HS-5 (cell line): ENCODE results near the gene FBXO31.
"Not testable (repeated sequence)": the region's sequence is repeated elsewhere in the genome, so short reads cannot be mapped to it uniquely, and the experiment has no call there.

Experiments
- DNase-seq: peaks from one replicate; pipeline ENCODE4 v3.0.0-alpha.2; 2012; ENCODE audit warnings: low read depth

The FBXO31 gene

DNA sequence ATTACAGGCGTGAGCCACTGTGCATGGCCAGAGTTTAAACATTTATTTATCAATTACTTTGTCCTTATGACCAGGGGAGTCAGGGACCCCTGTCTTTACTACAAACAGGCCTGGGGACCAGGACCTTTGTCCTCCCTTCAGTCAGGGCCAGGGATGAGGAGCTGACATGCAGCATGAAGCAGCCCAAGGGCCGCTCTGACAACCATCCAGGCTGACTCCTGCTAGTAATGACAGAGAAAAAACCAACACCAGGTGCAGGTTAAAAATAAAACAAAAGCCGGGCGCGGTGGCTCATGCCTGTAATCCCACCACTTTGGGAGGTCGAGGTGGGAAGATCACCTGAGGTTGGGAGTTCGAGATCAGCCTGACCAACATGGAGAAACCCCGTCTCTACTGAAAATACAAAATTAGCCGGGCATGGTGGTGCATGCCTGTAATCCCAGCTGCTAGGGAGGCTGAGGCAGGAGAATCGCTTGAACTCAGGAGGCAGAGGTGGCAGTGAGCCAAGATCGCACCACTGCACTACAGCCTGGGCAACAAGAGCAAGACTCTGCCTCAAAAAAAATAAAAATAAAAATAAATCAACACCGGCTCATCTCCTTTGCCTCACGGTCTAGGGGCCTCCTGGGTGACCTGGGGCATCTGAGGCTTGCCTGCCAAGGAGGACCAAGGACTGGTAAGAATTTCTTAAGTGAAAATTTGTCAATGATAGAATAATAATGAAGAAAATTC is 20.6 kb downstream of the FBXO31 start:
- DNase-seq, result not testable (repeated sequence)

DNA sequence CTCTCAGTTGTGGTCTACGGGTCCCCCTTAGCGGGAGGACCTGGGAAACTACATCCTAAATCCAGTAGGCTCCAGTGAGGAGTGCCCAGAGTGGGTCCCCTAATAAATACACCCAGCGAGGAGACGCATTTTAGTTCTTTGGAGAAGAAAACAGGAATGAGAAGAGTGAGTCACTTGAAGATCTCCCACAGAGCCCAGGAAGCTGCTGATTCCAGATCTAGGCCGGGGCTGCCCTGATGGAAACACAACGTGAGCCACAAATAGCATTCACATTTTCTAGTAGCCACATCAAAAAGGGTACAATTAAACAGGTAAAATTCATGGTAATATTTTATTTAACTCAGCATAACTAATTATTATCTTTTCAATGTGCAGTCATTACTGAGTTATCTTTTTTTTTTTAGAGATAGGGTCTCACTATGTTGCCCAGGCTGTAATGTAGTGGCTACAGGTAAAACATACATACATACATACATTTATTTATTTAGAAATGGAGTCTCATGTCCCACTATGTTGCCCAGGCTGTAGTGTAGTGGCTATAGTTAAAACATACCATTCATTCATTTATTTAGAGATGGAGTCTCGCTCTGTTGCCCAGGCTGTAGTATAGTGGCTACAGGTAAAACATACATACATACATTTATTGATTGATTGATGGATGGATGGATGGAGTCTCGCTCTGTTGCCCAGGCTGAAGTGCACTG is 21.5 kb downstream of the FBXO31 start:
- no peak for DNase-seq

DNA sequence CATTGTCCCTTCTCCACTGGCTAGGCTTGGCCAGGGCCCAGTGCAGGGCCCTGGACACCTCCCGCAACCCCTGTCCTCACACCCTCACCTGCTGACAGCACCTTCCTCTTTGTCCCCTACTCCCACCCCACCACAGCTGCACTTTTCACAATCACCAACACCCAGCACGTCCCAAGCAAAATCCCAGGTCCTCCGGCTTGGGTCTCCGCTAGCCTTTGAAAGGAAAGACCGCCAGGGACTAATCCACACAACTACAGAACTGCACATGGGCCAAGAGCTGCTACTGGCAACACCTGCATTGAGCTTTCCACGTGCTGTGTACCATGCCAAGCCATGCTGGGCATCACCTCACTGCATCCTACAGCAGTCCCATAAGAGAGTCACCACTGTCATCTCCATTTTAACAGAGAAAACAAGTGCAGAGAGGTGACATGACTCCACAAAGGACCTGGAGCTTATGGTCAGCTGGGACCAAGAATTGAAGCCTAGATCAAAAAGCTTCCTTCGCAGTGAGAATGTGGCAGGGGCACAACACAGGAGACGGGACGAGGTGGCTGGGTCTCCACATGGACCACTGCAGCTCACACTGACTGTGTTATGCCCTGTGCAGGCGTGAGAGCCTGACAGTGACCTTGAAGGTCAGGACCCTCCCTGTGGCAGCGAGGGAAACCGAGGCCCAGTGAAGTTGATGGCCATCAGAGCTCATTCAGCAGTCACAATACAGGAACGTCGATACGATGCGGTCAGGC is 22.5 kb downstream of the FBXO31 start:
- no peak for DNase-seq

DNA sequence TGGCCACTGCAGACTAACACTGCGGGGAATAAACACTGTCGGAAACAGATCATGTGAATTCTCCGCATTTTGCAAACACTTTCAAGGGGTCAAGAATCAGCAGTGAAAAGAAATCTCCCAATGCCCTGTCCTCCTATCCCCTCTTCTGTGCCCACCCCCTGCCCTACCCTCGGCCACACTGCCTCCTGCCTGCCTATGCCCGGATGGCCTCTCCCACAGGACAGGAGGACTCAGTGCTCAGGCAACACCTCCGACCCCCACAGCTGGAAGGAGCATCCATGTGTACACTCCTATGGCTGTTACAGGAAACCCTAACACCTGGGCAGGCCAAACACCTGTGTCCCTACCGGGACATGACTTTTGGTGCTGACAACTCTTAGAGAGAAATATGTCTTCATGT is 24.5 kb downstream of the FBXO31 start:
- DNase-seq, result no peak

DNA sequence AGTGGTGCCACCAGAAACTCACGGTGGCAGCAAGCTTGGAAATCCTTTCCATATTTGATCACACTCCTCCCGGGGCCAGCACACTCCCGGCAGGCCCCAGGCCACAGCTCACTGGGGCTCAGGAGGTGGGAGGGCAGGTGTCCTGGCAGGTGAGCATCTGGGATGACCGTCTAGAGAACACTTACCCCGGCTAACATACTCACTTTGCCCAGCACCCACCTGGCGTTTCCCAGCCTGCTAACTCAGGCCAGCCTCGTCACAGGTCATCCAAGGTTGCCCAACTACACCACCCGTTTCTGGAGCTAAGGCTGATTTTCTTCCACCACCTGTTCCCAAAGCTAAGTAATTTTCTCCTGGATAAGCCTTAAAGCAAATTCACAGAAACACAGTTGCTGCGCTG is 24.9 kb downstream of the FBXO31 start:
- DNase-seq, result no peak

DNA sequence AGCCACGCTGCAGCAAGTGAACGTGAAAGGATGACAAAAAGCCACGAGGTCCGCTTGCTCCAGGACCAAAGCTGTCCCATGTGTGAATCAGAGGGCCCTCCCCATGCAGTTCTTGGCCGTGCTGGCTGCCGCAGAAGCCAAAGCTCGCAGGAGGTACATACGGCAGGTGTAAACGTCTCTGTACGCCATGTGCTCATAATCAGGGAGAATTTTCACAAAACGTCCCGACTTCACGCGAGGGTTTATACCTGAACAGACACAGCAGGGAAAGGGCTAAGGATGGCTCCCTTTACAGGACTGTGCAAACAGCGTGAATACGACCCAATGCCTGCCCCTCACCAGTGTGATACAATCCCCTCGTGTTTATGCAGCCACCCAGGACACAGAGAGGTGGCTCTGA is 25.3 kb downstream of the FBXO31 start:
- DNase-seq, result no peak

DNA sequence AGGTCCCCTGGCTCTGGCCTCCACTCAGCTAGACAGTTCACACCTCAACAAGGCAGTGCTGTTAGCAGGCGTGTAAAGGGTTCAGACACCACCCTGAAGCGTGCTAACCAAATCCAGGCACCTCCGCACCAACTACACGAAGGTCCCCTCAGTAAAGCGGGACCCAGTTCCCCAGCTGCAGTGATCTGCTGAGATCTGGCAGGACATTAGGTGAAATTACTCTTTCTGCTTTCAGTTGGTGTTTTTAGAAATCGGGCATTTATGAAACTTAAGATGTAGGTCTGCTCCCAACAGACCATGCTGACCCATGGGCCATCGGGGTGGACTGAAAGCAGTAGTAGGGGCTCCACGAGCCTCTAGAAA is 27.1 kb downstream of the FBXO31 start:
- DNase-seq, result no peak

DNA sequence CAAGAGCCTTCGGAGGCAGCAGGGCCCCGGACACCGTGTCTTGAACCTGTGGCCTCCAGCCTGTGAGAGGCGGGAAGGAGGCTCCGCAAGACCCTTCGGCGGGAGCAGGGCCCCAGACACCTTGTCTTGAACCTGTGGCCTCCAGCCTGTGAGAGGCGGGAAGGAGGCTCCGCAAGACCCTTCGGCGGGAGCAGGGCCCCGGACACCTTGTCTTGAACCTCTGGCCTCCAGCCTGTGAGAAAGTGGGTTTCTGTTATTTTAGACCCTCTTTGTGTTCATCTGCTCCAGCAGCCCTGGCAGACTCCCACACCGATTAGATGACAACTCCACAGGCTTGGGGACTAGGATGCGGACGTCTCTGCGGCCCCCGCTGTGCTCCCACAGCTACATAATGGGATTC is 30.0 kb downstream of the FBXO31 start:
- no peak for DNase-seq

DNA sequence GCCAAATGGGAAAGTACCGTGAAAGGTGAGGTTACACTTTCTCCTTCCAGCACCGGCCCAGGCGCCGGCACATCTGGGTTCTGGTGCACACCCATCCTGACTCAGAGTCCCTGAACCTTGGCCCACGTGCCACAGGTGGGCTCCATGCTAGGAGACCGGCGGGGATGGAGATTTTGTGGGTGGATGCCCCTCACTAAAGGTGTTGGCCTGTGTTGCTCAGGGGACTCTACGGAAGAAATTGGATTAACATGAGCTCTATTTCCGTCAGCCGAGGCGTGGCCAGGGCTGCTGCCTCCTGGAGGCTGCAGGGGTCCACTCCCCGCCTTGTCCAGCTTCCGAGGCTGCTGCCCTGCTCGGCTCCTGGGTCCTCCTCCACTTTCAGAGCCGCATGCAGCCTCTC is 30.8 kb downstream of the FBXO31 start:
- DNase-seq, result no peak

DNA sequence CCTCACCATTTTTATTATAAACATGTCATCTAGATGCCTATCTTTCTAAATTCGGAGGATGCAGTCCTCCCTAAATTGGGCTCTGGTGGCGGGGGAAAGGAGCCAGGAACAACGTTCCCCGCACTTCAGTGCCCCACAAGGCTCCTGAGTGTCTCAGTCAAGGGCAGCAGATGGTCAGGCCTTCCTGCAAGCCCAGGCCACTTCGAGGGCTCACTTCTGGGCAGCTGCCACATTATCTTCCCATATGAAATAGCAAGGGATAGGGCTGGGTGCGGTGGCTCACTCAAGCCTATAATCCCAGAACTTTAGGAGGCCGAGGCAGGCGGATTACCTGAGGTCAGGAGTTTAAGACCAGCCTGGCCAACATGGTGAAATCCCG is 32.3 kb downstream of the FBXO31 start:
- DNase-seq, result no peak

DNA sequence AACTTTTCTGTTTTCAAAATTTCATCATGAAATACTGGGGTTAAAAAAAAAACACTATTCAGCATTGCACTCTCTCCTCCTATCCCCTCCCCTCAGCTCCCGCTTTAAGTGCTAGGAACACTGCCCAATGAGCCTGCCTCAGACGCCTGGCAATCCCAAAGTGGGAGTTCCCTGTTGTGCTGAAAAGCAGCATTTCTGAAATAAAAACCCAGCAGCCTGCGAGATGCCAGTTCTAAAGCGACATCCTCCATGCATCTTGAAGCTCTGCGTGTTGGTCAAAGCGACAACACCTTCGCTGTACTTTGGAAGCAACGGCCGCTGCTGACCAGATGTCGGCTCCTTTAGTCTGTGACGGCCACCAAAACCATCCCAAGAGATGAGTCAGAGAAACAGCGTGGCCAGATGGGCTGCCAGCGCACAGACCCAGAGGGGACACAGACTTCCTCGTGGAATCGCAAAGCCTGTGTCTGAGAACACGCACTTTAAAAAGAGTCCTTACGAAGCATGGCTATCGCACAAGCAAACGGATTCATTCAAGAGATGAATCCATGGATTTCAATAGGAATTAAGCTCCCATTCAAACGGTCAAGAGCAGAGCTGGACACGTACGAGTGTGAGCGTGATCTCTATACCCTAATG is 32.8 kb downstream of the FBXO31 start:
- no peak for DNase-seq

DNA sequence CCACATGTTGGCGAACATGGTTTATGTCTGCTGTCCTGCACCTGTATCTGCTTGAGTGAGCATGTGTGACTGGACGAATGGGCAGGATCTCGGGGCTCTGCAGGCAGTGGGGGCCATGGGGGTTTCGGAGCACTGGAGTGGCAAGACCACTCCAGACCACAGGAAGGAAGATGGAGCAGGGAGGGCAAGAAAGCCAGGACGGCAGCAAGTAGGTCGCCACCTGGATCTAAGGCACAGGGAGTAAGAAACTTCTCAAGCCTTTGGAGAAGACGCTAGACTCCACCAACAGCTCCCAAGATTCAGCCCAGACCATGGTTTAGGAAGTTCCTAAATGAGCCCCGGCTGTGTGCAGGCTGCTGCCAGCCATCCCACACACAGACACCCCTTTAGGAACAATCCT is 33.5 kb downstream of the FBXO31 start:
- DNase-seq, result no peak

DNA sequence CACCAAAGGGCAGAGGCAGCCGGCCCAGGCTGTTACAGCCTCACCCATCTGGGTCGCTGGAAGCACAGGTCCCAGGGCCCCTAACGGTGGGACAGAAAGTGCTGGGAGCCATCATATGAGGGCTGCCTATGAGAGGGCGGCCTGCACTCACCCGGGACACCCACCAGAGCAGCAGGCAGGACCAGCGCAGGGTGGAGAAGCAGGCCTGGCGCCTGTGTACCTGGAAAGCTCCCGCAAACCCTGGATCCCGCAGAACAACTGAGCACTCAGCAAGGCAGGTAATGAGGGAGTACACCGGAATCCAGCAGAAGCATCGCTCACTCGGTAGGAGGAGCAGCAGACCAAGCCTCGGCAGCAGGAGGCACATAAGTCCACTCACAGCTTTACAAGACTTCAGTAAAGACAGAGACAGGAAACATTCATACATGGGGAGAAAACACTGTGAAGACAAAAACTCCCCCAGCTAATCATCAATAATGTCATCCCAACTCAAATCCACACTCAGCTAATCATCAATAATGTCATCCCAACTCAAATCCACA is 34.9 kb downstream of the FBXO31 start:
- no peak for DNase-seq

DNA sequence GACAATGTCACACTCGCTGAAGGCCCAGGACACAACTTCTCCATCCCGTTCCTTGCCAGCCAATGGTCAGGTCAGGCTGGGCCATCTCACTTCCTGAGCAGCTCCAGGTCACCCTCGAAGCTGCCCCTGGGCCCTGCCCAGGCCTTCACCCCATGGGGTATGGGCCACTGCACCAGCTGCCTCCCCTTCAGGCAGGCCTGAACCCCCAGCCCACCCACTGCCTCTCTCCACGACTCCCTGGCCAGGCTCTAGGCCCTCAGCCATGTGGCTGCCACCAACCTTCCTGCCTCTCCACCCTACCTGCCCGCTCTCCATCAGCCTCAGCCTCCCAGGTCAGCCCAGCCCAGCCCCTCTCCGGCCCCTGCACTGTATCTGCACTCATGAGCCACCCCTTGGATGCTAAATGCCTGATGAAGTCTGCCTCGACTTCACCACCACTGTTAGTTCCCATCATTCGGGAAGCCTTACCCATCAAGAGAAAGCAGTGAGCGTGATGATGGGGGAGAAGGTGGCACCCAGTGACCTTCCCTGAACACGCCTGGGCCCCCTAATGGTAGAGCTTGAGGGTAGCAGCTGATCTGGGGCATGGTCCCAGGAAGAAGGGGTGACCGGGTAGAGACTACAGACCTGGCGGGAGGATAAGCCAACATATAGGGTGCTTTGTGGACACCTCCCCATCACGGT is 35.5 kb downstream of the FBXO31 start:
- DNase-seq, result no peak

DNA sequence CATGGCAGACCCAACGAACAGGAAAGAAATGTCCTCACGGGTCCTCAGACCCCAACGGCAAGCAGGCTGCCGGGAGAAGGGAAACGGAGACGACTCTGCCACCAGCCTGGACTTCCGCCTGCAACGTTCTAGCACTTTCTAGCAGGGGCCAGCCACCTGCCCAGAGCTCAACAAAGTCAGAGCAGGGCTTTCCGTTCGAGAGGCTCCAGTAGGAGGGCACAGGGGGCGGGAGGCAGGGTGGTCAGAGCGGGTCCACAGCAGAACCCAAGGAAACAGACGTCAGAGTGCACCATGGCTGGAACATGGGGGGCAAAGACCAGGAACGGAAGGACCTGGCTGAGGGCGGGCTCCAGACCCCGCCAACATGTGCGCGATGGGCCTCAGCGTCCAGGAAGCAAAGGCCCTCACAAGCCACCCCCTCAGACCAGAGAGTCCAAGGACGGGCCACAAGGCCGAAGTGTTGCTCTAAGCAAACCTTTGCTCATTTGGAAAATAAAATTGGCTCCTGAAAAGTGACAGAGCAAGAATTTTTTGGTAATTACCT is 37.0 kb downstream of the FBXO31 start:
- no peak for DNase-seq

DNA sequence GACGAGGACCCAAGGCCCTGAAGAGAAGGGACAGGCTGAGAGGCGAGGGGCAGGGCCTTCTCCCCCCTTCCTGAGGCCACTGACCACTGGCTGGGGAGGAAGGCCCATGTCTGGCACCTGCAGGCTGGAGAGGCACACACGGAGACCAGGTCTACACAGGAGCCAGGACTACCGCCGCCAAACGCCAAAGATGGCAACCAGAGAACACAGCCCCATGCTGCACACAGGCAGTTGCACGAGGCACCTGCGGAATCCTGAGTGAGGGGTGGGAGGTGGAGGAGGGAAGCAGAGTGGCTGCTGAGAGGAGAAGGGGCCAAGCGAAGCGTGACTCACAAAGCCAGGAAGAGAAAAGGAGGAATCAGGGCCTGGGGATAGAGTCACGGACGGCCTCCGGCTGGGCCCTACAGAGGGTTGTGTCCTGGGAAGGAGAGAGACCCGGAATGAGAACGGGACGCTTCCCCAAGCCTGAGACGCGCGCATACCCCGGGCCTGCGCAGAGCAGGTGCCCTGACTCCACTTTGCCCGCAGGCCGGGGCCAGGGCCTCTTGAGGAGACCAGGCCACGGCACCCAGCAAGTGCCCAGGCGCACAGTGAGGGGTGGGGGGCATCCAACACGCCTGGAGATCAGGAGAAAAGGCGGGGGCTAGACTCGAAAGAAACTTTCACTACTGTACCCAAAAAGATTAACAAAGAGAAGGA is 37.7 kb downstream of the FBXO31 start:
- DNase-seq, result no peak

DNA sequence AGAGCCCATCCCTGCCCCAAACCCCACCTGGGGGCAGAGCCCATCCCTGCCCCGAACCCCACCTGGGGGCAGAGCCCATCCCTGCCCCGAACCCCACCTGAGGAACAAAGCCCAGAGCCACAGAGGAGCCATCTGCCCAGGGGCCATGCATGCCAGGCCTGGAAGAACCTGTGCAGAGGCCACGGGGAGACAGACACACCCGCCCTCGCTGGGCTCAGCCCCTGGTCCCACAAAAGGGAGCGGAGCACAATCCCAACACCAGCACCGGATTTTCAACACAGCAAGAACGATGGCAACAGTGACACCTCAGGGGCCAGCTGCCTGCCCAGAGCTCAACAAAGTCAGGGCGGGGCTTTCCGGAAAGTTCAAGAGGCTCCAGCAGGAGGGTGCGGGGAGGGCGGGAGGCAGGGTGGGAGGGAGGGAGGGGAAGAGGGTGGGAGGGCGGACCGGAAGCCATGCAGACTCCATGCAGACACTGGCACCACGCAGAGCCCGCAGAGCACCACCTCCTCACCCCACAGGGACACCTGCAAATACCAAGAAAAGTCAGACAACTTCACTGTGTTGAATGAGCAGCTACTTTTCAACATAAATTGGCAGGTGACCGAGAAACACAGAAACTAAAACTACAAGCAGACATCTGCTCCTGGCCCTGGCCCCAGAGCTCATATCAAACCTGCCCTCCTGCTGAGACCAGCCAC is 38.5 kb downstream of the FBXO31 start:
- no peak for DNase-seq

DNA sequence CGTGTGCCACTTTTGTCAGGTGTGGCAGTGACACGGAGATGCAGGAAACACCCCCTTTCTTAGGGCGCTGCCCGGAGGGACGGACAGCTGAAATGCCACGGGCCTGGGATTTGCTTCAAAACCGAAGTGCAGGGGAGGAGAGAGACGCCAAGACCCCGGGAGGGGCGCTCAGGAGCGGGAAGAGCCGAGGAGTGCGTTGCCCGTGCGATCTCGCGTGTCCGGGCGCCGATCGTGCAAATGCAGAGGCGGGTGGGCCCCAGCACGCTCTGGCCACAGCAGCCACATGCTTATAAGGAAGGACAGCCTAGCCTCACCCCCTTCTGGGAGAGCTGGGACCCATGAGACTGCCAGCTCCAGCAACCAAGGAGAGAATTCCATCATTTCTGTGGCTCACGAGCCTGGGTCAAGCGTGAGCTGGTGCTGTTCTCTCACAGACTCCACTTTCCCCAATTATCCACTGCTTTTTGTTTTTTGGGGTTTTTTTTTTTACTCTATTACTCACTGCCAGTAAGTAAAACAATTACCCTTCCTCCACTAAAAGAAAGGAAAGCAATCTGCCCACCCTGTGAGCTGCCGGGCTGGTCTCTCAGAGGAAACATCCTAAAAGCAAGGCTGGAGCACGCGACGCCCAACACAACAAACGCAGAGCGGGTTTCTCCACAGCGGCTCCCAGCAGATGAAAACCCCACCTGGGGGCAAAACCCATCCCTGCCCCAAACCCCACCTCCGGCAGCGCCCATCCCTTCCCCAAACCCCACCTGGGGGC is 39.2 kb downstream of the FBXO31 start:
- no peak for DNase-seq

DNA sequence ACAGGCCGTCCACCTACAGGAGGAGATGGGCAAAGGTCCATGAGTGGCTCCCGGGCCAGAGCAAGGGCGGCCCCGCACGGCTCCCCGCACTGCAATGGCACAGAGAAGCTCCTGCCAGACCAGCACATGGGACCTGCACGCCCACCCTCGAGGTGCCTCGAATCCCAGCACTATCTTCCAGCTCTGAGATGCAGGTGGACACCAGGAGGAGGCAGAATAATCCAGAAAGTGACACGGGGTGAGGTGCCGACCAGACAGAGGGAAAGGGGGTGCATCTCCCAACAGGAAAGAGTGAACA is 39.9 kb downstream of the FBXO31 start:
- DNase-seq, result no peak
